Stimulated activated CD8-positive, alpha-beta memory T cell treated with anti-CD3 and anti-CD28 coated beads, Interleukin-12 subunit alpha, Interleukin-12 subunit beta, amount 100 ng/mL, for 24 hours (primary cell): Measurements from ENCODE around the gene PCSK1.
"Not testable (repeated sequence)": the region's sequence is repeated elsewhere in the genome, so short reads cannot be mapped to it uniquely, and the experiment has no call there.

Experiments
- DNase-seq: peaks from one replicate; pipeline ENCODE4 v3.0.0-alpha.2; 2020; ENCODE audit errors: extremely low read depth

The PCSK1 gene

GRCh38 chr5:96426831-96427230 lies 6.2 kb downstream of the PCSK1 start:
- DNase-seq, result no peak

- DNase-seq, result no peak
These were observed 7.6 kb downstream of the PCSK1 start for GRCh38 chr5:96425443-96425842.

- no peak for DNase-seq
These were observed 17.2 kb downstream of the PCSK1 start for GRCh38 chr5:96415897-96416296.

GRCh38 chr5:96412868-96413449 lies 20.1 kb downstream of the PCSK1 start:
- DNase-seq, result no peak

- no peak for DNase-seq
These were observed 23.0 kb downstream of the PCSK1 start for GRCh38 chr5:96410013-96410412.

GRCh38 chr5:96408841-96409538 lies 24.1 kb downstream of the PCSK1 start:
- no peak for DNase-seq

- DNase-seq, result no peak
These were observed 24.8 kb downstream of the PCSK1 start for GRCh38 chr5:96408210-96408777.

GRCh38 chr5:96407436-96407835 lies 25.6 kb downstream of the PCSK1 start:
- no peak for DNase-seq

- no peak for DNase-seq
These were observed 28.7 kb downstream of the PCSK1 start for GRCh38 chr5:96404191-96404867.

- no peak for DNase-seq
These were observed 30.5 kb downstream of the PCSK1 start for GRCh38 chr5:96402500-96402899.

- no peak for DNase-seq
These were observed 36.2 kb downstream of the PCSK1 start for GRCh38 chr5:96396878-96397277.

GRCh38 chr5:96395295-96395694 lies 37.8 kb downstream of the PCSK1 start:
- DNase-seq, result not testable (repeated sequence)

GRCh38 chr5:96391921-96392320 lies 41.1 kb downstream of the PCSK1 start:
- DNase-seq, result no peak

- DNase-seq, result no peak
These were observed 44.9 kb downstream of the PCSK1 start for GRCh38 chr5:96388176-96388575.

GRCh38 chr5:96387616-96388015 lies 45.4 kb downstream of the PCSK1 start:
- DNase-seq, result no peak

- DNase-seq, result no peak
These were observed 47.5 kb downstream of the PCSK1 start for GRCh38 chr5:96385538-96385937.

- no peak for DNase-seq
These were observed 48.7 kb downstream of the PCSK1 start for GRCh38 chr5:96384353-96384752.

GRCh38 chr5:96381526-96381925 lies 51.5 kb downstream of the PCSK1 start:
- no peak for DNase-seq

GRCh38 chr5:96379896-96380295 lies 53.2 kb downstream of the PCSK1 start:
- no peak for DNase-seq

GRCh38 chr5:96377597-96377996 lies 55.5 kb downstream of the PCSK1 start:
- no peak for DNase-seq

- no peak for DNase-seq
These were observed 55.9 kb downstream of the PCSK1 start for GRCh38 chr5:96377167-96377566.

GRCh38 chr5:96374653-96375052 lies 58.4 kb downstream of the PCSK1 start:
- no peak for DNase-seq

- no peak for DNase-seq
These were observed 59.7 kb downstream of the PCSK1 start for GRCh38 chr5:96373381-96373733.
